D721Med (cell line): Measurements from ENCODE around the gene FRG1.
"Not testable (repeated sequence)": the region's sequence is repeated elsewhere in the genome, so short reads cannot be mapped to it uniquely, and the experiment has no call there.

Source experiments
- DNase-seq: peaks from one replicate; pipeline ENCODE4 v3.0.0; 2011; ENCODE audit warnings: low spot score; ENCODE audit not compliant: insufficient read length
- FAIRE-seq: peaks from 2 replicates; lab custom pipeline; 2011; peaks lifted over from hg19 to GRCh38; lab: Jason Lieb, UNC
- TF ChIP-seq, protein P1 (sequence below): IDR thresholded peaks from 2 replicates; pipeline ENCODE4 v1.5.1; 2012; ENCODE audit warnings: mild to moderate bottlenecking, control low read depth; ENCODE audit not compliant: insufficient read depth; ENCODE audit errors: missing control alignments

FRG1 gene

DNA sequence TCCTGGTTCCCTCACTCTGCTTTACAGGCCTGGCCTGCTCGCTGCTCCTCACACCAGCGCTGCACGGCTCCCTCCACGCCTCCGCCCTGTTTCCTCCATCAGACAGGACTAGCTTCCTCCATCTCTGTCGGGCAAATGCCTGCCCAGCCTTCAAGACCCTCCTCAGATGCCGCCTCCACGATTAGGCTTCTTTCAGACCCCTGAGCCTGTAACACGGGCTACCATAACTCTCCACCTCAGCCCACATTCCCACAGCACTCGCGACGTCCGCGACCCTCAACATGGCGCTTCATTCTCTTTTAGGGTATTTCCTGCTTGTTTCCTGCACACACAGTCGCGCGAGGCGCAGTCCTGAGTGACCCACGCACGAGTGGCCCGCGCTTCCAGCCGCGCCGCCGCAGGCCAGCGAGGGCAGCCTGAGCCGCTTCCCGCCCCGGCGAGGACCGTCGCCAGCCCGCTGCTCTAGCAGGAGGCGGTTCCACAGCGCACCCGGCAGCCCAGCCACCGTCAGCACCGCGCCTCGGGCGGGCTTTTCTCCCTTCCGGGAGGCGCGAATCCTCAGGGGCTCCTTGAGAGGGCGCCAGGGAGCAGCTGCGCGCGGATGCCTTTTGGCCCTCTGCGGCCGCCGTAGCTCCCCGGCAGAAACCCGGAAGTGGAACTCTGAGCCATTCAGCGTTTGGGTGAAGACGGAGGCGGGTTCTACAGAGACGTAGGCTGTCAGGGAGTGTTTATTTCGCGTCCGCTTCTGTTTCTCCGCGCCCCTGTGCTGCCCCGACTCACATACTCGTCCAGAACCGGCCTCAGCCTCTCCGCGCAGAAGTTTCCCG, at the start of gene FRG1:
TSS of gene FRG1 (plus strand) at position 695 of the 827 bp plus-strand sequence. CDS start 138 bp downstream, outside the sequence.
- FAIRE-seq: no peak
- TF ChIP-seq, protein P1, sequence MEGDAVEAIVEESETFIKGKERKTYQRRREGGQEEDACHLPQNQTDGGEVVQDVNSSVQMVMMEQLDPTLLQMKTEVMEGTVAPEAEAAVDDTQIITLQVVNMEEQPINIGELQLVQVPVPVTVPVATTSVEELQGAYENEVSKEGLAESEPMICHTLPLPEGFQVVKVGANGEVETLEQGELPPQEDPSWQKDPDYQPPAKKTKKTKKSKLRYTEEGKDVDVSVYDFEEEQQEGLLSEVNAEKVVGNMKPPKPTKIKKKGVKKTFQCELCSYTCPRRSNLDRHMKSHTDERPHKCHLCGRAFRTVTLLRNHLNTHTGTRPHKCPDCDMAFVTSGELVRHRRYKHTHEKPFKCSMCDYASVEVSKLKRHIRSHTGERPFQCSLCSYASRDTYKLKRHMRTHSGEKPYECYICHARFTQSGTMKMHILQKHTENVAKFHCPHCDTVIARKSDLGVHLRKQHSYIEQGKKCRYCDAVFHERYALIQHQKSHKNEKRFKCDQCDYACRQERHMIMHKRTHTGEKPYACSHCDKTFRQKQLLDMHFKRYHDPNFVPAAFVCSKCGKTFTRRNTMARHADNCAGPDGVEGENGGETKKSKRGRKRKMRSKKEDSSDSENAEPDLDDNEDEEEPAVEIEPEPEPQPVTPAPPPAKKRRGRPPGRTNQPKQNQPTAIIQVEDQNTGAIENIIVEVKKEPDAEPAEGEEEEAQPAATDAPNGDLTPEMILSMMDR: peak; percentile 81
- peak; percentile 23 for DNase-seq

- DNase-seq: no peak
- FAIRE-seq: no peak
- TF ChIP-seq, protein P1: no peak
Observed at GRCh38 chr4:189897667-189898066, 43.0 kb upstream of the FRG1 start.

- not testable (repeated sequence) for FAIRE-seq, DNase-seq
Observed at GRCh38 chr4:189899481-189900015, 41.1 kb upstream of the FRG1 start.

- FAIRE-seq, DNase-seq: not testable (repeated sequence)
- TF ChIP-seq, protein P1: peak; percentile 60
Observed at GRCh38 chr4:189904420-189905027, 36.1 kb upstream of the FRG1 start.

DNA sequence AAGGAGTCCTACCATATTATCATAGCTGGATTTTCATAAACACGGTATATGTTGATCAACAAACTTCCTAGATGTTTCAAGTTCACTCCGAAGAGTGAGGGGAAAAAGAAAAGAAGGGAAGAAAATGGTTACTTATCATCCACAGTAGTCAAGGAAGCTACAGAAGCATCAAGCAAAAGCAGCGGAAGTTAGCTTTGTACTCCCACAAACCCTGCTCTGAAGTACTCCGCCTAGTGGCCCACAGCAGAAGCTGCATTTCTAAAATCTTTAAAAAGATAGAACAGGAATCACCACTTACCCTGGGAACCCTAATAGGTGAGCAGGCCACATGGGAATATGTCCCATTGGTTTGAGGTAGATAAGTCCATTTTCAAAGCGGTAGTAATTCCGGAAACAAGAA, 28.5 kb upstream of the FRG1 start:
- DNase-seq: no peak
- TF ChIP-seq, protein P1: peak; percentile 16
- FAIRE-seq: no peak

- TF ChIP-seq, protein P1: no peak
- FAIRE-seq (no peak), DNase-seq (no peak)
Observed at GRCh38 chr4:189917161-189917891, 23.3 kb upstream of the FRG1 start.

GRCh38 chr4:189921058-189921457, 19.6 kb upstream of the FRG1 start:
- FAIRE-seq (no peak), DNase-seq (no peak)
- TF ChIP-seq, protein P1: no peak

- not testable (repeated sequence) for FAIRE-seq, DNase-seq
Observed at GRCh38 chr4:189926742-189927141, 13.9 kb upstream of the FRG1 start.
